Measurements from ENCODE around the gene NOS1AP. TPM values are rescaled to one million over a fixed set of nuclear protein-coding genes. Genes with fewer than 3 reads are reported as not detected.
"Not testable (repeated sequence)": the region's sequence is repeated elsewhere in the genome, so short reads cannot be mapped to it uniquely, and the experiment has no call there.

Gene NOS1AP
- total RNA-seq, 1 donor from 2014 or later: 2.0 TPM

- intact Hi-C loops (cut with DNase I): no loop called here
- no peak for TF ChIP-seq CTCF (IDR thresholded peaks at IDR 0.05)
- TF ChIP-seq POLR2A (IDR thresholded peaks at IDR 0.05): no peak
- TF ChIP-seq POLR2AphosphoS5 (IDR thresholded peaks at IDR 0.05; ENCODE audit: insufficient read depth in 1 of 2, low read depth in 1 of 2): no peak
These were observed 29.5 kb upstream of the NOS1AP start for GRCh38 chr1:162040001-162040400.

GRCh38 chr1:162040657-162041056, 28.8 kb upstream of the NOS1AP start:
- DNase-seq (ENCODE audit: extremely low spot score in 2 of 2): no peak
- H3K4me1 ChIP-seq: no peaks in the 10 kb centered on the region
- H3K9me3 ChIP-seq: no peaks in the 10 kb centered on the region
- no peaks in the 10 kb centered on the region for H3K36me3 ChIP-seq
- H3K27me3 ChIP-seq: no peaks in the 10 kb centered on the region
- intact Hi-C loops (cut with DNase I): no loop called here
- TF ChIP-seq POLR2A (IDR thresholded peaks at IDR 0.05): no peak
- no peak for TF ChIP-seq CTCF (IDR thresholded peaks at IDR 0.05)
- TF ChIP-seq POLR2AphosphoS5 (IDR thresholded peaks at IDR 0.05; ENCODE audit: insufficient read depth in 1 of 2, low read depth in 1 of 2): no peak
- H3K4me3 ChIP-seq: no peak overlapping the region
- H3K27ac ChIP-seq: no peak overlapping the region

More at GRCh38 chr1:162040001-162040400, 29.5 kb upstream of the NOS1AP start:
- no peak for DNase-seq (ENCODE audit: extremely low spot score in 2 of 2)
- H3K27me3 ChIP-seq: no peaks in the 10 kb centered on the region
- H3K4me3 ChIP-seq: no peak overlapping the region
- no peaks in the 10 kb centered on the region for H3K4me1 ChIP-seq
- no peak overlapping the region for H3K27ac ChIP-seq
- no peaks in the 10 kb centered on the region for H3K36me3 ChIP-seq
- no peaks in the 10 kb centered on the region for H3K9me3 ChIP-seq

- Histone ChIP-seq H3K27me3 (no peaks in the 10 kb centered on the region), H3K4me1 (no peaks in the 10 kb centered on the region), H3K27ac (no peak overlapping the region), H3K4me3 (no peak overlapping the region), H3K36me3 (no peaks in the 10 kb centered on the region), H3K9me3 (no peaks in the 10 kb centered on the region)
- TF ChIP-seq POLR2AphosphoS5 (IDR thresholded peaks at IDR 0.05; ENCODE audit: insufficient read depth in 1 of 2, low read depth in 1 of 2): no peak
- no peak for TF ChIP-seq POLR2A (IDR thresholded peaks at IDR 0.05)
- no peak for TF ChIP-seq CTCF (IDR thresholded peaks at IDR 0.05)
- intact Hi-C loops (cut with DNase I): no loop called here
- DNase-seq (ENCODE audit: extremely low spot score in 2 of 2): no peak
These were observed 27.1 kb upstream of the NOS1AP start for GRCh38 chr1:162042361-162042760.

DNA sequence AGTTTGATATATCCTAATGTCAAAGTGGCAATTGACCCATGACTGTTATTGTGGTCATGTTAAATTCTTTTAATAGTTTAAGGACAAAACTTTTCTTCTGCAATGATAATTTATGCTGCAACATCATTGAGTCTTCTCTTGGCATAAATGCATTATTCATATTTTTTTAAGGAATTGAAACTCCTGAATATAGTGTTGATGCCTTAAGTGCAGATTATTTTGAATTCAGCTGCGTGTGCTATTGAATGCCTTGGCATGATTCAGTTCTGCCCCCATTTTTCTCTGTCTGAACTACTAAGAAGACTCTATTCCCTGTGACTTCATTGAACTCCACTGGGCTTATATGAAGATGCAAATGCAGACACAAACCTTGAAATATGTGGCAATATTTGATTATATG, 22.6 kb upstream of the NOS1AP start:
- Histone ChIP-seq H3K4me3 (no peak overlapping the region), H3K9me3 (no peaks in the 10 kb centered on the region), H3K36me3 (no peaks in the 10 kb centered on the region), H3K27ac (no peak overlapping the region), H3K27me3 (no peaks in the 10 kb centered on the region), H3K4me1 (no peaks in the 10 kb centered on the region)
- TF ChIP-seq POLR2A (IDR thresholded peaks at IDR 0.05) (no peak), CTCF (IDR thresholded peaks at IDR 0.05) (no peak), POLR2AphosphoS5 (IDR thresholded peaks at IDR 0.05; ENCODE audit: insufficient read depth in 1 of 2, low read depth in 1 of 2) (no peak)
- no peak for DNase-seq (ENCODE audit: extremely low spot score in 2 of 2)
- intact Hi-C loops (cut with DNase I): no loop called here

DNA sequence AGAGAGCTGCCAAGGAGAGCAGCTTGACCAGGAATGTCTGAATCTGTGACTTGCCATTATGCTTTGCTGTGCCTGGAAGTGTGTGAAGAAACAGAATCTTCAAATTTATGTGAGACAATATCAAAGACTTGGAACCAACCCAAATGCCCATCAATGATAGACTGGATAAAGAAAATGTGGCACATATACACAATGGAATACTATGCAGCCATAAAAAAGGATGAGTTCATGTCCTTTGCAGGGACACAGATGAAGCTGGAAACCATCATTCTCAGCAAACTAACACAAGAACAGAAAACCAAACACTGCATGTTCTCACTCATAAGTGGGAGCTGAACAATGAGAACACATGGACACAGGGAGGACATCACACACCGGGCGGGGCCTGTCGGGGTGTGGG, 15.5 kb upstream of the NOS1AP start:
- H3K27me3 ChIP-seq; H3K9me3 ChIP-seq; H3K27ac ChIP-seq; H3K36me3 ChIP-seq; H3K4me3 ChIP-seq; DNase-seq (ENCODE audit: extremely low spot score in 2 of 2); H3K4me1 ChIP-seq: not testable (repeated sequence)
- intact Hi-C loops (cut with DNase I): loop anchor here (10.0 kb wide), 2 partner anchors 221 to 331 kb away; partner anchors contain the start of gene C1orf226

Data from vagina (tissue), 2 donors.